IMR-90 (cell line): Measurements from ENCODE around the gene CCNJ. TPM values are rescaled to one million over a fixed set of nuclear protein-coding genes. Genes with fewer than 3 reads are reported as not detected.

Experiments
- ATAC-seq: fragments of 200-7000 bp; cut with Tn5 transposase; 2 replicates; pipeline ENCODE4 v1.9.1; 2020; ENCODE audit warnings: low read depth, mild to moderate bottlenecking, moderate library complexity
- BruUV-seq: library from RNA; stranded (reverse); fragments of 400-500 nt; replicated peaks from 2 replicates; lab custom pipeline; 2021; lab: Mats Ljungman, UMichigan
- CTCF ChIA-PET: fragments of 300-600 bp; formaldehyde crosslinking; extraction: SDS; loops from one replicate; lab custom pipeline; 2021; ENCODE audit warnings: antibody characterized with exemption; lab: Yijun Ruan, JAX
- POLR2A ChIA-PET: fragments of 300-600 bp; sonication (Branson Sonifier 250); formaldehyde crosslinking; loops from one replicate; lab custom pipeline; 2022; ENCODE audit warnings: antibody characterized with exemption; ENCODE audit not compliant: unreplicated experiment; lab: Charles Lee
- DNase-seq: peaks from one replicate; pipeline ENCODE4 v3.0.0; 2013
- H2AFZ ChIP-seq: replicated peaks from 2 replicates; pipeline ENCODE3; 2013; ENCODE audit warnings: low read length, mild to moderate bottlenecking; ENCODE audit not compliant: poor library complexity
- H2AK5ac ChIP-seq: 2 replicates; pipeline ENCODE4 v1.6.1; 2013; ENCODE audit warnings: low read depth, low read length, inconsistent platforms
- H2AK9ac ChIP-seq: replicated peaks from 2 replicates; pipeline ENCODE3; 2013; ENCODE audit warnings: mild to moderate bottlenecking, low read depth, low read length, moderate library complexity; ENCODE audit not compliant: poor library complexity
- H2BK120ac ChIP-seq: 2 replicates; pipeline ENCODE4 v1.6.1; 2013; ENCODE audit warnings: low read depth, low read length, inconsistent platforms
- H2BK15ac ChIP-seq: 3 replicates; pipeline ENCODE4 v1.6.1; 2013; ENCODE audit warnings: low read depth, low read length, inconsistent platforms
- H2BK20ac ChIP-seq: 2 replicates; pipeline ENCODE4 v1.6.1; 2013; ENCODE audit warnings: low read depth, mild to moderate bottlenecking, inconsistent platforms, low read length, moderate library complexity
- H2BK5ac ChIP-seq: 2 replicates; pipeline ENCODE4 v1.6.1; 2013; ENCODE audit warnings: mild to moderate bottlenecking, low read depth, low read length, inconsistent platforms; ENCODE audit not compliant: poor library complexity, severe bottlenecking
- H3K14ac ChIP-seq: replicated peaks from 2 replicates; pipeline ENCODE4 v1.6.1; 2013; ENCODE audit warnings: low read depth, low read length, inconsistent platforms
- H3K18ac ChIP-seq: 2 replicates; pipeline ENCODE4 v1.6.1; 2013; ENCODE audit warnings: low read depth, low read length, control low read depth
- H3K23ac ChIP-seq: 2 replicates; pipeline ENCODE4 v1.6.1; 2013; ENCODE audit warnings: low read depth, low read length, inconsistent platforms
- H3K27ac ChIP-seq: 2 replicates; pipeline ENCODE4 v1.5.1; 2013; ENCODE audit warnings: mild to moderate bottlenecking, control low read depth, low read length; ENCODE audit not compliant: insufficient read depth
- H3K27me3 ChIP-seq: 2 replicates; pipeline ENCODE4 v1.6.1; 2013; ENCODE audit warnings: low read length; ENCODE audit not compliant: control insufficient read depth, insufficient read depth
- H3K36me3 ChIP-seq: 2 replicates; pipeline ENCODE4 v1.6.1; 2013; ENCODE audit warnings: low read length, mixed read lengths; ENCODE audit not compliant: control insufficient read depth, insufficient read depth
- H3K4ac ChIP-seq: 2 replicates; pipeline ENCODE4 v1.6.1; 2013; ENCODE audit warnings: low read depth, low read length, inconsistent platforms
- H3K4me1 ChIP-seq: 2 replicates; pipeline ENCODE4 v1.6.1; 2013; ENCODE audit warnings: low read length, mixed read lengths; ENCODE audit not compliant: control insufficient read depth, insufficient read depth
- H3K4me2 ChIP-seq: 2 replicates; pipeline ENCODE4 v1.6.1; 2013; ENCODE audit warnings: low read depth, mild to moderate bottlenecking, control low read depth, low read length, moderate library complexity
- H3K4me3 ChIP-seq: 2 replicates; pipeline ENCODE4 v1.5.1; 2013; ENCODE audit warnings: low read depth, mild to moderate bottlenecking, control low read depth, low read length, moderate library complexity; ENCODE audit not compliant: insufficient read depth
- H3K56ac ChIP-seq: 2 replicates; pipeline ENCODE4 v1.6.1; 2013; ENCODE audit warnings: low read length, inconsistent platforms; ENCODE audit not compliant: insufficient read depth; ENCODE audit errors: extremely low read depth
- H3K79me1 ChIP-seq, 2 experiments: 2 replicates each; pipeline ENCODE4 v1.6.1; 2013; ENCODE audit warnings: low read length in 2 of 2, inconsistent platforms in 1 of 2, low read depth in 1 of 2
- H3K9ac ChIP-seq: 2 replicates; pipeline ENCODE4 v1.6.1; 2013; ENCODE audit warnings: low read depth, low read length, control low read depth
- H3K9me1 ChIP-seq: 2 replicates; pipeline ENCODE4 v1.6.1; 2013; ENCODE audit warnings: low read length, inconsistent platforms; ENCODE audit not compliant: insufficient read depth
- H3K9me3 ChIP-seq: 2 replicates; pipeline ENCODE4 v1.6.1; 2013; ENCODE audit warnings: low read length; ENCODE audit not compliant: control insufficient read depth, insufficient read depth
- H4K20me1 ChIP-seq: 2 replicates; pipeline ENCODE4 v1.6.1; 2013; ENCODE audit warnings: low read length, inconsistent platforms; ENCODE audit not compliant: insufficient read depth
- H4K5ac ChIP-seq: 2 replicates; pipeline ENCODE4 v1.6.1; 2013; ENCODE audit warnings: mild to moderate bottlenecking, low read depth, low read length, control low read depth
- H4K8ac ChIP-seq, 2 experiments: 2 replicates each; pipeline ENCODE4 v1.6.1; 2013; ENCODE audit warnings: low read depth in 2 of 2, low read length in 2 of 2, control low read depth in 1 of 2, inconsistent platforms in 1 of 2
- H4K91ac ChIP-seq: 2 replicates; pipeline ENCODE4 v1.6.1; 2013; ENCODE audit warnings: low read depth, low read length, inconsistent platforms; ENCODE audit not compliant: insufficient read depth
- BHLHE40 ChIP-seq: fragments of 150-350 bp; IDR thresholded peaks from 2 replicates; pipeline ENCODE4 v1.6.1; 2016; ENCODE audit warnings: mild to moderate bottlenecking, low read depth, low read length
- CEBPB ChIP-seq: IDR thresholded peaks from 2 replicates; pipeline ENCODE4 v1.6.1; 2012; ENCODE audit warnings: low read depth, low read length, improper control_type of control experiment
- CHD1 ChIP-seq: IDR thresholded peaks from 2 replicates; pipeline ENCODE4 v1.6.1; 2012; ENCODE audit warnings: low read depth, low read length, improper control_type of control experiment
- MAFK ChIP-seq: IDR thresholded peaks from 2 replicates; pipeline ENCODE4 v1.6.1; 2012; ENCODE audit warnings: low read depth, low read length, improper control_type of control experiment
- MAZ ChIP-seq: IDR thresholded peaks from 2 replicates; pipeline ENCODE4 v1.6.1; 2012; ENCODE audit warnings: low read depth, mild to moderate bottlenecking, low read length, improper control_type of control experiment, moderate library complexity, borderline replicate concordance
- MXI1 ChIP-seq: IDR thresholded peaks from 2 replicates; pipeline ENCODE4 v1.6.1; 2012; ENCODE audit warnings: low read depth, mild to moderate bottlenecking, low read length, moderate library complexity, borderline replicate concordance
- POLR2A ChIP-seq: IDR thresholded peaks from 2 replicates; pipeline ENCODE4 v1.6.1; 2012; ENCODE audit warnings: mild to moderate bottlenecking, low read depth, low read length
- RAD21 ChIP-seq: IDR thresholded peaks from 2 replicates; pipeline ENCODE4 v1.6.1; 2012; ENCODE audit warnings: low read length, improper control_type of control experiment
- RCOR1 ChIP-seq: IDR thresholded peaks from 2 replicates; pipeline ENCODE4 v1.6.1; 2012; ENCODE audit warnings: mild to moderate bottlenecking, low read length, improper control_type of control experiment; ENCODE audit not compliant: insufficient replicate concordance
- RFX5 ChIP-seq: IDR thresholded peaks from 2 replicates; pipeline ENCODE4 v1.8.0; 2012; ENCODE audit warnings: low read depth, mild to moderate bottlenecking, low read length, moderate library complexity
- SMC3 ChIP-seq: fragments of 150-350 bp; IDR thresholded peaks from 2 replicates; pipeline ENCODE4 v1.6.1; 2016; ENCODE audit warnings: low read depth, mild to moderate bottlenecking, antibody characterized with exemption, low read length, moderate library complexity
- WGBS, 2 experiments: methylation state at CpG; one replicate each; pipeline versions ENCODE4 v1.1.5 to v1.1.7; 2013; ENCODE audit warnings: missing lambda C conversion rate in 2 of 2; ENCODE audit not compliant: insufficient read length in 1 of 2; ENCODE audit errors: extremely low coverage in 2 of 2; 5-methylcytosine and 5-hydroxymethylcytosine counted together
- dilution Hi-C: fragments of 300-500 bp; cut with HindIII; formaldehyde crosslinking; loops from one replicate; pipeline ENCODE4 v1.14.3; 2018; ENCODE audit warnings: low sequenced_read_pairs; ENCODE audit not compliant: unreplicated experiment
- in situ Hi-C: fragments of 300-500 bp; cut with MboI; formaldehyde crosslinking; loops from 3 replicates; pipeline ENCODE4 v1.14.3; 2019; ENCODE audit warnings: low sequenced_read_pairs, inconsistent platforms, mixed read lengths
- intact Hi-C: fragments of 100-400 bp; cut with micrococcal nuclease; formaldehyde crosslinking; loops from 2 replicates; pipeline ENCODE4 v1.10.0; 2022
- polyA plus RNA-seq, 3 experiments: library from polyadenylated mRNA; depleted of rRNA; stranded (reverse); fragments of >200 nt; gene quantifications; 2 replicates each; pipeline ENCODE4 v1.2.3, GENCODE V29; 2012; ENCODE audit warnings: low replicate concordance in 1 of 3
- total RNA-seq: library from RNA; depleted of rRNA; stranded (reverse); fragments of >200 nt; gene quantifications from 2 replicates; pipeline ENCODE4 v1.2.3, GENCODE V29; 2012
- TF ChIP-seq, protein P1 (sequence below): conservative IDR thresholded peaks from 2 replicates; pipeline ENCODE4 v1.5.1; 2012; ENCODE audit warnings: mild to moderate bottlenecking, low read depth, low read length, improper control_type of control experiment
- TF ChIP-seq, protein P2 (sequence below): fragments of 150-350 bp; IDR thresholded peaks from 2 replicates; pipeline ENCODE4 v1.6.1; 2016; ENCODE audit warnings: low read depth, mild to moderate bottlenecking, low read length, moderate library complexity, borderline replicate concordance
- TF ChIP-seq, protein P3 (sequence below): fragments of 150-350 bp; IDR thresholded peaks from 2 replicates; pipeline ENCODE4 v1.6.1; 2017; ENCODE audit warnings: mild to moderate bottlenecking, antibody characterized with exemption, low read length, low read depth

The CCNJ gene
- total and polyA plus RNA-seq, 2 of the 4 experiments (the other 2 are of a cell fraction), result 5.4 to 10.0 TPM

- no peak overlapping the region for H3K23ac ChIP-seq
- no peak overlapping the region for H3K4me2 ChIP-seq
- no peak overlapping the region for H3K56ac ChIP-seq
- H4K8ac ChIP-seq, result no peak overlapping the region
- no peak overlapping the region for H3K18ac ChIP-seq
- H2AK9ac ChIP-seq, result no peak overlapping the region
- intact Hi-C loops, result no loop called here
- no peak overlapping the region for H2BK120ac ChIP-seq
- no peak overlapping the region for H3K4me3 ChIP-seq
- no peaks in the 10 kb centered on the region for H3K9me1 ChIP-seq
- WGBS, 2 experiments, result no CpG with 5 or more reads among the region's 1 CpG
- no peaks in the 10 kb centered on the region for H3K9me3 ChIP-seq
- no peak overlapping the region for H4K91ac ChIP-seq
- H3K4ac ChIP-seq, result no peak overlapping the region
- in situ Hi-C loops, result no loop called here
- no peak overlapping the region for H2BK5ac ChIP-seq
- no peak for ATAC-seq
- ChIA-PET POLR2A (no interaction called here), CTCF (no interaction called here)
- no peak overlapping the region for H2AK5ac ChIP-seq
- H3K4me1 ChIP-seq, result no peaks in the 10 kb centered on the region
- peaks cover 2% of the 10 kb centered on the region for H3K27me3 ChIP-seq
- H3K9ac ChIP-seq, result no peak overlapping the region
- no peak overlapping the region for H3K14ac ChIP-seq
- dilution Hi-C loops, result no loop called here
- no peak for DNase-seq
- H2AFZ ChIP-seq, result no peak overlapping the region
- H4K5ac ChIP-seq, result no peak overlapping the region
- H3K79me1 ChIP-seq, result no peaks in the 10 kb centered on the region
- H3K36me3 ChIP-seq, result no peaks in the 10 kb centered on the region
- BruUV-seq, result no TSS peak
- H3K27ac ChIP-seq, result no peak overlapping the region
- H4K20me1 ChIP-seq, result no peaks in the 10 kb centered on the region
- no peak overlapping the region for H2BK15ac ChIP-seq
- no peak for TF ChIP-seq MAFK
- TF ChIP-seq POLR2A, result no peak
- no peak for TF ChIP-seq RFX5
- no peak for TF ChIP-seq BHLHE40
- TF ChIP-seq, protein P1, sequence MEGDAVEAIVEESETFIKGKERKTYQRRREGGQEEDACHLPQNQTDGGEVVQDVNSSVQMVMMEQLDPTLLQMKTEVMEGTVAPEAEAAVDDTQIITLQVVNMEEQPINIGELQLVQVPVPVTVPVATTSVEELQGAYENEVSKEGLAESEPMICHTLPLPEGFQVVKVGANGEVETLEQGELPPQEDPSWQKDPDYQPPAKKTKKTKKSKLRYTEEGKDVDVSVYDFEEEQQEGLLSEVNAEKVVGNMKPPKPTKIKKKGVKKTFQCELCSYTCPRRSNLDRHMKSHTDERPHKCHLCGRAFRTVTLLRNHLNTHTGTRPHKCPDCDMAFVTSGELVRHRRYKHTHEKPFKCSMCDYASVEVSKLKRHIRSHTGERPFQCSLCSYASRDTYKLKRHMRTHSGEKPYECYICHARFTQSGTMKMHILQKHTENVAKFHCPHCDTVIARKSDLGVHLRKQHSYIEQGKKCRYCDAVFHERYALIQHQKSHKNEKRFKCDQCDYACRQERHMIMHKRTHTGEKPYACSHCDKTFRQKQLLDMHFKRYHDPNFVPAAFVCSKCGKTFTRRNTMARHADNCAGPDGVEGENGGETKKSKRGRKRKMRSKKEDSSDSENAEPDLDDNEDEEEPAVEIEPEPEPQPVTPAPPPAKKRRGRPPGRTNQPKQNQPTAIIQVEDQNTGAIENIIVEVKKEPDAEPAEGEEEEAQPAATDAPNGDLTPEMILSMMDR, result no peak
- TF ChIP-seq, protein P2, sequence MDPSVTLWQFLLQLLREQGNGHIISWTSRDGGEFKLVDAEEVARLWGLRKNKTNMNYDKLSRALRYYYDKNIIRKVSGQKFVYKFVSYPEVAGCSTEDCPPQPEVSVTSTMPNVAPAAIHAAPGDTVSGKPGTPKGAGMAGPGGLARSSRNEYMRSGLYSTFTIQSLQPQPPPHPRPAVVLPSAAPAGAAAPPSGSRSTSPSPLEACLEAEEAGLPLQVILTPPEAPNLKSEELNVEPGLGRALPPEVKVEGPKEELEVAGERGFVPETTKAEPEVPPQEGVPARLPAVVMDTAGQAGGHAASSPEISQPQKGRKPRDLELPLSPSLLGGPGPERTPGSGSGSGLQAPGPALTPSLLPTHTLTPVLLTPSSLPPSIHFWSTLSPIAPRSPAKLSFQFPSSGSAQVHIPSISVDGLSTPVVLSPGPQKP, result no peak
- TF ChIP-seq RAD21, result no peak
- no peak for TF ChIP-seq SMC3
- TF ChIP-seq MAZ, result no peak
- TF ChIP-seq MXI1, result no peak
- TF ChIP-seq CHD1, result no peak
- TF ChIP-seq CEBPB, result no peak
- TF ChIP-seq RCOR1, result no peak
- TF ChIP-seq, protein P3, sequence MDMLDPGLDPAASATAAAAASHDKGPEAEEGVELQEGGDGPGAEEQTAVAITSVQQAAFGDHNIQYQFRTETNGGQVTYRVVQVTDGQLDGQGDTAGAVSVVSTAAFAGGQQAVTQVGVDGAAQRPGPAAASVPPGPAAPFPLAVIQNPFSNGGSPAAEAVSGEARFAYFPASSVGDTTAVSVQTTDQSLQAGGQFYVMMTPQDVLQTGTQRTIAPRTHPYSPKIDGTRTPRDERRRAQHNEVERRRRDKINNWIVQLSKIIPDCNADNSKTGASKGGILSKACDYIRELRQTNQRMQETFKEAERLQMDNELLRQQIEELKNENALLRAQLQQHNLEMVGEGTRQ, result no peak
- H2BK20ac ChIP-seq, result no peak overlapping the region
Observed at GRCh38 chr10:96034625-96035024, 8.8 kb upstream of the CCNJ start.
